Endothelial cell of umbilical vein (primary cell): ENCODE data around the gene ATP9B. TPM values are rescaled to one million over a fixed set of nuclear protein-coding genes. Genes with fewer than 3 reads are reported as not detected.

Source experiments
- BruUV-seq: library from RNA; stranded (reverse); fragments of 400-500 nt; replicated peaks from 2 replicates; lab custom pipeline; 2021; lab: Mats Ljungman, UMichigan
- CTCF ChIA-PET: fragments of 300-600, 350-600 bp; sonication (Branson Sonifier 250); formaldehyde crosslinking; loops from one replicate; lab custom pipeline; 2021; ENCODE audit warnings: antibody characterized with exemption, inconsistent platforms; lab: Charles Lee
- POLR2A ChIA-PET: fragments of 300-600, 350-600 bp; sonication (Branson Sonifier 250); formaldehyde crosslinking; loops from one replicate; lab custom pipeline; 2021; ENCODE audit warnings: antibody characterized with exemption, inconsistent platforms; lab: Charles Lee
- DNase-seq: peaks from one replicate; pipeline ENCODE4 v3.0.0-alpha.2; 2011; ENCODE audit warnings: low read depth, low spot score
- FAIRE-seq: peaks from 2 replicates; lab custom pipeline; 2011; peaks lifted over from hg19 to GRCh38; lab: Jason Lieb, UNC
- H2AFZ ChIP-seq: 2 replicates; pipeline ENCODE4 v1.6.0; 2012; ENCODE audit warnings: low read depth, low read length, control low read depth, inconsistent platforms
- H3K27ac ChIP-seq: 2 replicates; pipeline ENCODE4 v1.5.1; 2011; ENCODE audit warnings: low read depth, mild to moderate bottlenecking, control low read depth, low read length, moderate library complexity; ENCODE audit not compliant: insufficient read depth
- H3K27me3 ChIP-seq, 2 experiments: 2 replicates each; pipeline versions ENCODE4 v1.6.0 to v1.6.1; 2011; ENCODE audit warnings: low read length in 2 of 2, mixed read lengths in 1 of 2; ENCODE audit not compliant: control insufficient read depth in 2 of 2, insufficient read depth in 2 of 2
- H3K36me3 ChIP-seq, 2 experiments: 2 replicates in 1 of 2; 3 replicates in 1 of 2; pipeline ENCODE4 v1.5.1; 2011; ENCODE audit warnings: low read length in 2 of 2, mild to moderate bottlenecking in 1 of 2, moderate library complexity in 1 of 2; ENCODE audit not compliant: control insufficient read depth in 2 of 2, insufficient read depth in 2 of 2; ENCODE audit errors: extremely low read depth in 1 of 2
- H3K4me1 ChIP-seq: 3 replicates; pipeline ENCODE4 v1.5.1; 2011; ENCODE audit warnings: mild to moderate bottlenecking, low read length; ENCODE audit not compliant: control insufficient read depth, insufficient read depth; ENCODE audit errors: extremely low read depth
- H3K4me2 ChIP-seq: 2 replicates; pipeline ENCODE4 v1.6.1; 2011; ENCODE audit warnings: low read length, control low read depth, mixed read lengths; ENCODE audit not compliant: insufficient read depth
- H3K4me3 ChIP-seq, 3 experiments: fragments of 200-600 bp in 1 of 3; sonication (generic), shearing (Covaris generic) in 1 of 3; replicated peaks in 1 of 3; 2 replicates each; pipeline ENCODE4 v1.5.1; 2011 to 2016; ENCODE audit warnings: control low read depth in 3 of 3, low read length in 3 of 3, mild to moderate bottlenecking in 2 of 3, inconsistent platforms in 1 of 3, low read depth in 1 of 3, moderate library complexity in 1 of 3; ENCODE audit not compliant: insufficient read depth in 1 of 3
- H3K79me2 ChIP-seq: 2 replicates; pipeline ENCODE4 v1.6.0; 2012; ENCODE audit warnings: low read length, inconsistent platforms; ENCODE audit not compliant: control insufficient read depth, insufficient read depth
- H3K9ac ChIP-seq: replicated peaks from 2 replicates; pipeline ENCODE3; 2011; ENCODE audit warnings: low read length, control low read depth; ENCODE audit not compliant: insufficient read depth; ENCODE audit errors: extremely low read depth
- H3K9me1 ChIP-seq: replicated peaks from 3 replicates; pipeline ENCODE4 v1.6.0; 2011; ENCODE audit warnings: mild to moderate bottlenecking, low read length; ENCODE audit not compliant: control insufficient read depth, insufficient read depth; ENCODE audit errors: extremely low read depth
- H3K9me3 ChIP-seq: replicated peaks from 2 replicates; pipeline ENCODE4 v1.5.1; 2012; ENCODE audit warnings: low read length, inconsistent platforms; ENCODE audit not compliant: control insufficient read depth, insufficient read depth
- H4K20me1 ChIP-seq: replicated peaks from 2 replicates; pipeline ENCODE3; 2011; ENCODE audit warnings: mild to moderate bottlenecking, low read length; ENCODE audit not compliant: control insufficient read depth, insufficient read depth; ENCODE audit errors: extremely low read depth
- CTCF ChIP-seq, 2 donors: IDR thresholded peaks; 1 replicate in 1 of 2; 2 replicates in 1 of 2; pipeline ENCODE4 v1.5.1; 2011; ENCODE audit warnings: low read length in 2 of 2, mild to moderate bottlenecking in 2 of 2, moderate library complexity in 2 of 2, control low read depth in 1 of 2, inconsistent platforms in 1 of 2, low read depth in 1 of 2; ENCODE audit not compliant: insufficient read depth in 1 of 2; ENCODE audit errors: extremely low read depth in 1 of 2
- FOS ChIP-seq: IDR thresholded peaks from 2 replicates; pipeline ENCODE4 v1.6.1; 2011; ENCODE audit warnings: mild to moderate bottlenecking, low read length, moderate library complexity, borderline replicate concordance; ENCODE audit not compliant: insufficient read depth
- GATA2 ChIP-seq: IDR thresholded peaks from 2 replicates; pipeline ENCODE4 v1.7.0; 2011; ENCODE audit warnings: low read depth, mild to moderate bottlenecking, moderate library complexity, mixed read lengths, low read length; ENCODE audit not compliant: insufficient read length, insufficient read depth
- MYC ChIP-seq: IDR thresholded peaks from one replicate; pipeline ENCODE4 v1.6.1; 2011; ENCODE audit warnings: mild to moderate bottlenecking, low read depth, low read length
- dilution Hi-C: fragments of 300-500 bp; cut with MboI; formaldehyde crosslinking; loops from one replicate; pipeline ENCODE4 v1.15.0; 2019; ENCODE audit warnings: low sequenced_read_pairs; ENCODE audit not compliant: extremely low pct_ligation_motif_present
- intact Hi-C: fragments of 100-400 bp; cut with micrococcal nuclease; formaldehyde crosslinking; loops from one replicate; pipeline ENCODE4 v1.10.0; 2022
- polyA plus RNA-seq, 4 experiments: library from polyadenylated mRNA; depleted of rRNA in 3 of 4; stranded (reverse) in 3 of 4; unstranded in 1 of 4; fragments of >200 nt; gene quantifications; 2 replicates each; pipeline versions ENCODE4 v1.2.1 to v1.2.3, GENCODE V29; 2011 to 2012; ENCODE audit warnings: missing spikeins in 1 of 4
- total RNA-seq: library from RNA; stranded (reverse); gene quantifications from 2 replicates; pipeline ENCODE4 v1.2.3, GENCODE V29; 2021

The ATP9B gene
- total and polyA plus RNA-seq, 2 donors (not counting 3 experiments of a cell fraction or from before 2014, with no cell fraction given) = 14.6 to 18.2 TPM

GRCh38 chr18:79246309-79247108, 177.3 kb downstream of the ATP9B start:
- H2AFZ ChIP-seq = peak overlapping the region; percentile 49
- H4K20me1 ChIP-seq = no peaks in the 10 kb centered on the region
- no TSS peak for BruUV-seq
- peak overlapping the region; percentile 44 for H3K9ac ChIP-seq
- peak overlapping the region in 2 of 3 experiments; percentile 29 to 31 for H3K4me3 ChIP-seq
- H3K9me3 ChIP-seq = no peaks in the 10 kb centered on the region
- TF ChIP-seq MYC (no peak), FOS (peak; percentile 5), CTCF (IDR thresholded peaks at IDR 0.05; ENCODE audit: extremely low read depth in 1 of 2, insufficient read depth in 1 of 2, low read depth in 1 of 2, low read length in 2 of 2) (peak; percentile 96 to 99), GATA2 (no peak)
- H3K9me1 ChIP-seq = no peaks in the 10 kb centered on the region
- ChIA-PET CTCF (no interaction called here), POLR2A (no interaction called here)
- no peaks in the 10 kb centered on the region for H3K27me3 ChIP-seq
- dilution Hi-C loops (no loop called here), intact Hi-C loops (loop anchor here (1.0 to 5.0 kb wide), 2 partner anchors 177 to 259 kb away; partner anchors contain the start of gene ATP9B)
- no peaks in the 10 kb centered on the region for H3K4me1 ChIP-seq
- no peaks in the 10 kb centered on the region for H3K79me2 ChIP-seq
- H3K27ac ChIP-seq = peak overlapping the region; percentile 13
- FAIRE-seq (peak; percentile 64), DNase-seq (peak; percentile 88)
- peak overlapping the region; percentile 66 for H3K4me2 ChIP-seq
- H3K36me3 ChIP-seq = no peaks in the 10 kb centered on the region
